Testis (tissue), 2 donors: Measurements from ENCODE around the gene NOS1.
"Not testable (repeated sequence)": the region's sequence is repeated elsewhere in the genome, so short reads cannot be mapped to it uniquely, and the experiment has no call there.

ENCODE experiments used
- CTCF ChIP-seq, 3 experiments: fragments of 450-650 bp in 2 of 3; fragments of 200-600 bp in 1 of 3; sonication (generic) in 1 of 3; IDR thresholded peaks; one replicate each; pipeline ENCODE4 v1.5.1; 2016 to 2019; ENCODE audit warnings: antibody characterized with exemption in 3 of 3, mild to moderate bottlenecking in 2 of 3, moderate library complexity in 1 of 3
- POLR2A ChIP-seq: fragments of 450-650 bp; IDR thresholded peaks from one replicate; pipeline ENCODE4 v1.6.1; 2017; ENCODE audit warnings: antibody characterized with exemption, mild to moderate bottlenecking, moderate library complexity

GRCh38 chr12:117398482-117398881 is 37.1 kb upstream of the NOS1 start:
- TF ChIP-seq POLR2A; CTCF (IDR thresholded peaks at IDR 0.05): not testable (repeated sequence)
